K562 (cell line): ENCODE results near the gene KIR3DL1. TPM values are rescaled to one million over a fixed set of nuclear protein-coding genes. Genes with fewer than 3 reads are reported as not detected.

ENCODE experiments used
- GABPA ChIP-seq: fragments of 200-800 bp; sonication (Bioruptor generic); conservative IDR thresholded peaks from 2 replicates; pipeline ENCODE4 v1.6.1; 2016; ENCODE audit warnings: low read depth, missing genetic modification characterization, missing compliant biosample characterization
- MCM7 ChIP-seq, 2 experiments: fragments of 450-650 bp; IDR thresholded peaks; 2 replicates each; pipeline ENCODE4 v1.6.1; 2016 to 2018
- ZNF696 ChIP-seq: fragments of 250-450 bp; sonication (Bioruptor Pico); conservative IDR thresholded peaks from 2 replicates; pipeline ENCODE4 v1.4.0; 2020; ENCODE audit warnings: mild to moderate bottlenecking, moderate library complexity
- polyA plus RNA-seq, 8 experiments: library from polyadenylated mRNA; depleted of rRNA in 4 of 8; stranded (reverse) in 5 of 8; unstranded in 3 of 8; fragments of >200 nt; fragmentation: Nextera tagmentation in 2 of 8; fragmentation: Illumina TruSeq in 1 of 8; extraction: Ambion mirVana in 2 of 8; extraction: Trizol in 1 of 8; gene quantifications; 2 replicates each; pipeline versions ENCODE4 v1.2.1 to v1.2.3, GENCODE V29; 2011 to 2014; ENCODE audit warnings: inconsistent platforms in 1 of 8, missing spikeins in 1 of 8
- small RNA-seq: library from RNA; depleted of rRNA; stranded (forward); fragments of <200 nt; gene quantifications from one replicate; pipeline ENCODE3, GENCODE V24; 2014
- total RNA-seq, 7 experiments: library from RNA; depleted of rRNA in 6 of 7; stranded (reverse); fragments of >200 nt in 6 of 7; fragmentation: Illumina TruSeq in 2 of 7; extraction: Trizol in 2 of 7; gene quantifications; 2 replicates each; pipeline versions ENCODE4 v1.2.1 to v1.2.3, GENCODE V29; 2011 to 2021; ENCODE audit warnings: low replicate concordance in 1 of 7
- TF ChIP-seq, protein P1 (sequence below): IDR thresholded peaks from 2 replicates; pipeline ENCODE4 v1.6.1; 2011; ENCODE audit not compliant: insufficient read length; ENCODE audit errors: extremely low read depth
- TF ChIP-seq, protein P2 (sequence below): fragments of 450-650 bp; IDR thresholded peaks from 2 replicates; pipeline ENCODE4 v1.6.1; 2016; ENCODE audit warnings: missing biosample characterization, missing genetic modification characterization
- TF ChIP-seq, protein P3 (sequence below): fragments of 450-650 bp; formaldehyde crosslinking; conservative IDR thresholded peaks from 2 replicates; pipeline ENCODE4 v1.4.0; 2022; ENCODE audit warnings: mild to moderate bottlenecking, missing genetic modification characterization

Gene KIR3DL1
- total and polyA plus RNA-seq, 9 of the 15 experiments (the other 6 are each of a cell fraction or from before 2014, with no cell fraction given): not detected

DNA sequence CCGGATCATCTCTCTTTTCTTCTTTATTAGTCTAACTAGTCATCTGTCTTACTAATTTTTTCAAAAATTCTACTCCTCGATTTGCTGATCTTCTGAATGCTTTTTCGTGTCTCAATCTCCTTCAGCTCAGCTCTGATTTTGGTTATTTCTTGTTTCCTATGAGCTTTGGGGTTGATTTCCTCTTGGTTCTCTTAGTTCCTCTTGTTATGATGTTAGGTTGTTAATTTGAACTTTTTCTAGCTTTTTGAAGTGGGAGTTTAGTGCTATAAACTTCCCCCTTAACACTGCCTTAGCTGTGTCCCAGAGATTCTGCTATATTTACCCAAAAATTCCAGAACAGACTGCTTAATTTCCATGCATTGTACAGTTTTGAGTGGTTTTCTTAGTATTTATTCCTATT is 61.2 kb downstream of the KIR3DL1 start (continued):
- TF ChIP-seq, protein P1, sequence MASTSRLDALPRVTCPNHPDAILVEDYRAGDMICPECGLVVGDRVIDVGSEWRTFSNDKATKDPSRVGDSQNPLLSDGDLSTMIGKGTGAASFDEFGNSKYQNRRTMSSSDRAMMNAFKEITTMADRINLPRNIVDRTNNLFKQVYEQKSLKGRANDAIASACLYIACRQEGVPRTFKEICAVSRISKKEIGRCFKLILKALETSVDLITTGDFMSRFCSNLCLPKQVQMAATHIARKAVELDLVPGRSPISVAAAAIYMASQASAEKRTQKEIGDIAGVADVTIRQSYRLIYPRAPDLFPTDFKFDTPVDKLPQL: no peak
- TF ChIP-seq, protein P2, sequence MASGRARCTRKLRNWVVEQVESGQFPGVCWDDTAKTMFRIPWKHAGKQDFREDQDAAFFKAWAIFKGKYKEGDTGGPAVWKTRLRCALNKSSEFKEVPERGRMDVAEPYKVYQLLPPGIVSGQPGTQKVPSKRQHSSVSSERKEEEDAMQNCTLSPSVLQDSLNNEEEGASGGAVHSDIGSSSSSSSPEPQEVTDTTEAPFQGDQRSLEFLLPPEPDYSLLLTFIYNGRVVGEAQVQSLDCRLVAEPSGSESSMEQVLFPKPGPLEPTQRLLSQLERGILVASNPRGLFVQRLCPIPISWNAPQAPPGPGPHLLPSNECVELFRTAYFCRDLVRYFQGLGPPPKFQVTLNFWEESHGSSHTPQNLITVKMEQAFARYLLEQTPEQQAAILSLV (tag): no peak
- TF ChIP-seq, protein P3, sequence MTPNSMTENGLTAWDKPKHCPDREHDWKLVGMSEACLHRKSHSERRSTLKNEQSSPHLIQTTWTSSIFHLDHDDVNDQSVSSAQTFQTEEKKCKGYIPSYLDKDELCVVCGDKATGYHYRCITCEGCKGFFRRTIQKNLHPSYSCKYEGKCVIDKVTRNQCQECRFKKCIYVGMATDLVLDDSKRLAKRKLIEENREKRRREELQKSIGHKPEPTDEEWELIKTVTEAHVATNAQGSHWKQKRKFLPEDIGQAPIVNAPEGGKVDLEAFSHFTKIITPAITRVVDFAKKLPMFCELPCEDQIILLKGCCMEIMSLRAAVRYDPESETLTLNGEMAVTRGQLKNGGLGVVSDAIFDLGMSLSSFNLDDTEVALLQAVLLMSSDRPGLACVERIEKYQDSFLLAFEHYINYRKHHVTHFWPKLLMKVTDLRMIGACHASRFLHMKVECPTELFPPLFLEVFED (CRISPR knock-in tag): no peak
- TF ChIP-seq MCM7 (IDR thresholded peaks at IDR 0.05): no peak
- TF ChIP-seq ZNF696 (CRISPR knock-in tag): no peak
- no peak for TF ChIP-seq GABPA

Small RNA genes lying within 50 kb of the gene (small RNA-seq; reads per million reads assigned to genes)
- not detected for gene KIR3DP1
- not detected for gene RNU6-222P

Other genes with a start within 250 kb of the KIR3DL1 start
Only the 7 nearest of the 16 such genes appear.
- gene KIR2DL3, start 78.0 kb upstream of the KIR3DL1 start, total RNA-seq (2014; rRNA removed): not detected in 2 replicates
- not detected in 2 replicates for gene KIR2DL3, start 78.0 kb upstream of the KIR3DL1 start, total RNA-seq (2014; rRNA removed; fragmentation: Illumina TruSeq; extraction: Trizol)
- not detected in 2 replicates for gene KIR2DL3, start 78.0 kb upstream of the KIR3DL1 start, total RNA-seq (2015; rRNA removed; fragmentation: Illumina TruSeq; extraction: Trizol)
- not detected in 2 replicates for gene KIR2DL3, start 78.0 kb upstream of the KIR3DL1 start, total RNA-seq (2021)
- gene KIR2DL3, start 78.0 kb upstream of the KIR3DL1 start, polyA plus RNA-seq (2011; rRNA removed): not detected in 2 replicates
- not detected in 2 replicates for gene KIR2DL3, start 78.0 kb upstream of the KIR3DL1 start, polyA plus RNA-seq (2014; fragmentation: Illumina TruSeq; extraction: Trizol)
- gene KIR2DL3, start 78.0 kb upstream of the KIR3DL1 start, polyA plus RNA-seq (2014; fragmentation: Nextera tagmentation; extraction: Ambion mirVana): not detected
- not detected in 2 replicates for gene KIR2DL3, start 78.0 kb upstream of the KIR3DL1 start, polyA plus RNA-seq (2014; rRNA removed)
- not detected in 2 replicates for gene KIR2DL1, start 46.7 kb upstream of the KIR3DL1 start, total RNA-seq (2014; rRNA removed)
- not detected in 2 replicates for gene KIR2DL1, start 46.7 kb upstream of the KIR3DL1 start, total RNA-seq (2014; rRNA removed; fragmentation: Illumina TruSeq; extraction: Trizol)
- not detected in 2 replicates for gene KIR2DL1, start 46.7 kb upstream of the KIR3DL1 start, total RNA-seq (2015; rRNA removed; fragmentation: Illumina TruSeq; extraction: Trizol)
- gene KIR2DL1, start 46.7 kb upstream of the KIR3DL1 start, total RNA-seq (2021): not detected in 2 replicates
- not detected in 2 replicates for gene KIR2DL1, start 46.7 kb upstream of the KIR3DL1 start, polyA plus RNA-seq (2011; rRNA removed)
- gene KIR2DL1, start 46.7 kb upstream of the KIR3DL1 start, polyA plus RNA-seq (2014; fragmentation: Illumina TruSeq; extraction: Trizol): not detected in 2 replicates
- not detected for gene KIR2DL1, start 46.7 kb upstream of the KIR3DL1 start, polyA plus RNA-seq (2014; fragmentation: Nextera tagmentation; extraction: Ambion mirVana)
- gene KIR2DL1, start 46.7 kb upstream of the KIR3DL1 start, polyA plus RNA-seq (2014; rRNA removed): not detected in 2 replicates
- gene KIR2DL4, start 12.9 kb upstream of the KIR3DL1 start, total RNA-seq (2014; rRNA removed): not detected in 2 replicates
- gene KIR2DL4, start 12.9 kb upstream of the KIR3DL1 start, total RNA-seq (2014; rRNA removed; fragmentation: Illumina TruSeq; extraction: Trizol): not detected in 2 replicates
- gene KIR2DL4, start 12.9 kb upstream of the KIR3DL1 start, total RNA-seq (2015; rRNA removed; fragmentation: Illumina TruSeq; extraction: Trizol): not detected in 2 replicates
- not detected in 2 replicates for gene KIR2DL4, start 12.9 kb upstream of the KIR3DL1 start, total RNA-seq (2021)
- gene KIR2DL4, start 12.9 kb upstream of the KIR3DL1 start, polyA plus RNA-seq (2011; rRNA removed): not detected in 2 replicates
- not detected in 2 replicates for gene KIR2DL4, start 12.9 kb upstream of the KIR3DL1 start, polyA plus RNA-seq (2014; fragmentation: Illumina TruSeq; extraction: Trizol)
- not detected for gene KIR2DL4, start 12.9 kb upstream of the KIR3DL1 start, polyA plus RNA-seq (2014; fragmentation: Nextera tagmentation; extraction: Ambion mirVana)
- gene KIR2DL4, start 12.9 kb upstream of the KIR3DL1 start, polyA plus RNA-seq (2014; rRNA removed): not detected in 2 replicates
- not detected in 2 replicates for gene KIR2DS4, start 16.2 kb downstream of the KIR3DL1 start, total RNA-seq (2014; rRNA removed)
- gene KIR2DS4, start 16.2 kb downstream of the KIR3DL1 start, total RNA-seq (2014; rRNA removed; fragmentation: Illumina TruSeq; extraction: Trizol): not detected in 2 replicates
- gene KIR2DS4, start 16.2 kb downstream of the KIR3DL1 start, total RNA-seq (2015; rRNA removed; fragmentation: Illumina TruSeq; extraction: Trizol): not detected in 2 replicates
- not detected in 2 replicates for gene KIR2DS4, start 16.2 kb downstream of the KIR3DL1 start, total RNA-seq (2021)
- not detected in 2 replicates for gene KIR2DS4, start 16.2 kb downstream of the KIR3DL1 start, polyA plus RNA-seq (2011; rRNA removed)
- not detected in 2 replicates for gene KIR2DS4, start 16.2 kb downstream of the KIR3DL1 start, polyA plus RNA-seq (2014; fragmentation: Illumina TruSeq; extraction: Trizol)
- not detected for gene KIR2DS4, start 16.2 kb downstream of the KIR3DL1 start, polyA plus RNA-seq (2014; fragmentation: Nextera tagmentation; extraction: Ambion mirVana)
- gene KIR2DS4, start 16.2 kb downstream of the KIR3DL1 start, polyA plus RNA-seq (2014; rRNA removed): not detected in 2 replicates
- gene KIR3DL2, start 34.0 kb downstream of the KIR3DL1 start, total RNA-seq (2014; rRNA removed): not detected in 2 replicates
- gene KIR3DL2, start 34.0 kb downstream of the KIR3DL1 start, total RNA-seq (2014; rRNA removed; fragmentation: Illumina TruSeq; extraction: Trizol): not detected in 2 replicates
- gene KIR3DL2, start 34.0 kb downstream of the KIR3DL1 start, total RNA-seq (2015; rRNA removed; fragmentation: Illumina TruSeq; extraction: Trizol): not detected in 2 replicates
- gene KIR3DL2, start 34.0 kb downstream of the KIR3DL1 start, total RNA-seq (2021): not detected in 2 replicates
- gene KIR3DL2, start 34.0 kb downstream of the KIR3DL1 start, polyA plus RNA-seq (2011; rRNA removed): not detected in 2 replicates
- not detected in 2 replicates for gene KIR3DL2, start 34.0 kb downstream of the KIR3DL1 start, polyA plus RNA-seq (2014; fragmentation: Illumina TruSeq; extraction: Trizol)
- not detected for gene KIR3DL2, start 34.0 kb downstream of the KIR3DL1 start, polyA plus RNA-seq (2014; fragmentation: Nextera tagmentation; extraction: Ambion mirVana)
- not detected in 2 replicates for gene KIR3DL2, start 34.0 kb downstream of the KIR3DL1 start, polyA plus RNA-seq (2014; rRNA removed)
- not detected in 2 replicates for gene FCAR, start 57.8 kb downstream of the KIR3DL1 start, total RNA-seq (2014; rRNA removed)
- not detected in 2 replicates for gene FCAR, start 57.8 kb downstream of the KIR3DL1 start, total RNA-seq (2014; rRNA removed; fragmentation: Illumina TruSeq; extraction: Trizol)
- not detected in 2 replicates for gene FCAR, start 57.8 kb downstream of the KIR3DL1 start, total RNA-seq (2015; rRNA removed; fragmentation: Illumina TruSeq; extraction: Trizol)
- not detected in 2 replicates for gene FCAR, start 57.8 kb downstream of the KIR3DL1 start, total RNA-seq (2021)
- not detected in 2 replicates for gene FCAR, start 57.8 kb downstream of the KIR3DL1 start, polyA plus RNA-seq (2011; rRNA removed)
- not detected in 2 replicates for gene FCAR, start 57.8 kb downstream of the KIR3DL1 start, polyA plus RNA-seq (2014; fragmentation: Illumina TruSeq; extraction: Trizol)
- gene FCAR, start 57.8 kb downstream of the KIR3DL1 start, polyA plus RNA-seq (2014; fragmentation: Nextera tagmentation; extraction: Ambion mirVana): not detected
- gene FCAR, start 57.8 kb downstream of the KIR3DL1 start, polyA plus RNA-seq (2014; rRNA removed): not detected in 2 replicates
- gene NCR1, start 89.7 kb downstream of the KIR3DL1 start, total RNA-seq (2014; rRNA removed): 1.2 and 1.9 TPM in 2 replicates
- gene NCR1, start 89.7 kb downstream of the KIR3DL1 start, total RNA-seq (2014; rRNA removed; fragmentation: Illumina TruSeq; extraction: Trizol): 0.70 and 1.4 TPM in 2 replicates
- gene NCR1, start 89.7 kb downstream of the KIR3DL1 start, total RNA-seq (2015; rRNA removed; fragmentation: Illumina TruSeq; extraction: Trizol): 0.30 and 0.69 TPM in 2 replicates
- 0.92 and 1.5 TPM in 2 replicates for gene NCR1, start 89.7 kb downstream of the KIR3DL1 start, total RNA-seq (2021)
- gene NCR1, start 89.7 kb downstream of the KIR3DL1 start, polyA plus RNA-seq (2011; rRNA removed): 3.1 TPM in 2 replicates
- 1.2 and 2.1 TPM in 2 replicates for gene NCR1, start 89.7 kb downstream of the KIR3DL1 start, polyA plus RNA-seq (2014; fragmentation: Illumina TruSeq; extraction: Trizol)
- under 1 TPM; 0.25 to 0.39 TPM for gene NCR1, start 89.7 kb downstream of the KIR3DL1 start, polyA plus RNA-seq (2014; fragmentation: Nextera tagmentation; extraction: Ambion mirVana)
- gene NCR1, start 89.7 kb downstream of the KIR3DL1 start, polyA plus RNA-seq (2014; rRNA removed): 0.84 and 0.88 TPM in 2 replicates